HG02588 (cell line): ENCODE data around the gene TTLL1.

Experiments used
- ATAC-seq: cut with Tn5 transposase; IDR thresholded peaks from one replicate; pipeline ENCODE4 v1.9.1; 2021; ENCODE audit warnings: mild to moderate bottlenecking, moderate library complexity; ENCODE audit not compliant: unreplicated experiment

Gene TTLL1

GRCh38 chr22:43014869-43015676 is 74.1 kb downstream of the TTLL1 start, which contains the start of gene PACSIN2:
Gene PACSIN2 (minus strand): TSS chr22:43015149. CDS start chr22:42912080, 103,069 bp downstream.
- ATAC-seq, result peak; percentile 91

- no peak for ATAC-seq
These were observed 74.8 kb downstream of the TTLL1 start for GRCh38 chr22:43014316-43014868.

DNA sequence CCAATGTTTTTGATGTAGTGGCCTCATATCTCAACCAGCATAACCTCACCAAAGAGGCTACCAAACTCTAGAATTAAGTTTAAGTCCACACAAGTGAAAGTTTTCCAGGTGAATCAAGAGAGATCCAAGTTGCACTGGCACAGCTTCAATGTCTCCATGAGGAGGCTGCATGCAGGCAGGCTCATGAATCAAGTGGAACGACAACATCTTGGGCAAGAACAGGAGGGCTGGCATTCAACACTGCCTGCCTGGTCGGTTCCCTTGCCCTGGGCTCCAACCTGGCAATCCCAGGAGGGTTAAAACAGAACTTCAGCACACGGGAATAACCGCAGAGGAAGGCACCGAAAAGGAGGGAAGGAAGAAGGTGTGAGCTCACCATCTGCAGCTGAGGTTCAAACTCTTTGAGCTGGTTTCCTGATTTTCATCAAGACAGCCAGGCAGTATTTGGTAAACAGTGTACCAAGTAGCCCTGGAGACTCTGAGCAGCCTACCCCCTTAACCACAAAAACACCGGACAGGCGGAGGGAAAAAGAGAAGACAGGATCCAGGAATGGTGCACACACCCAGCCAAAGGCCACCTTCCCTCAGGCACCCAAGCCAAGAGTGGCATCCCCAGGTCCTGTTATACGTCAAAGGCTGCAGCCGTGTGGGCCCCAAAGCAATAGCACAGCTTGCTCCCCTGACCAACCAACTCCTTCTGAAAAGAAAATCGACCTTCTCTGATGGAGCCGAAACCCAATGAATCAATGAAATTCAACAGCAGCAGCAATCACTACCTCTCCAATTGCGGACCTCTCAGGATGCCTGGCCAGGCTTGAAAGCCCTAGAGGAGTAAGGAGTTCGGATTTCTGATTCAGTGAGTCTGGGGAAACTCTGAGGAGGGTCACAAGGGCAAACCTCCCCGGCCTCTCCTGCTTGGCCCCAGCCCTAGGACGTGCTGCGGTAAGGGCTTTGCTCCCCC is 75.6 kb downstream of the TTLL1 start:
- no peak for ATAC-seq

GRCh38 chr22:43012390-43012789 is 76.8 kb downstream of the TTLL1 start:
- no peak for ATAC-seq

DNA sequence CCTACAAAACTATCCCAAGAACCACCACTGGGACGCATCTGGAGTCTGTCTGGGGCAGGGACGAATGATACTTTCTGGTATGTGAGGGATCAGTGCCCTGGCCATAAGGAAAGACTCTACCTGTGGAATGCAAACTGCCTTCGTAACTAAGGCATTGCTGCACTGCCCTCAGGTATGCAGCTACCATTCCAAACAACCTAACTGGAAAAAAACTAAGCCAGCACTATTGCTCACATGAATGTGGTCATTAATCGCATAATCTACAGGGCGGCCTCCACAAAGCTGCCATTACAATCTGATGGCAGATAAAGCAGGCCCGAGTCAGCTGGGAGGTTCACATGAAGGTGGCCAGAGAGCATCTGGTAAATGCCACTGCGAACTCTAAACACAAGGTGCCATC is 78.1 kb downstream of the TTLL1 start:
- no peak for ATAC-seq

DNA sequence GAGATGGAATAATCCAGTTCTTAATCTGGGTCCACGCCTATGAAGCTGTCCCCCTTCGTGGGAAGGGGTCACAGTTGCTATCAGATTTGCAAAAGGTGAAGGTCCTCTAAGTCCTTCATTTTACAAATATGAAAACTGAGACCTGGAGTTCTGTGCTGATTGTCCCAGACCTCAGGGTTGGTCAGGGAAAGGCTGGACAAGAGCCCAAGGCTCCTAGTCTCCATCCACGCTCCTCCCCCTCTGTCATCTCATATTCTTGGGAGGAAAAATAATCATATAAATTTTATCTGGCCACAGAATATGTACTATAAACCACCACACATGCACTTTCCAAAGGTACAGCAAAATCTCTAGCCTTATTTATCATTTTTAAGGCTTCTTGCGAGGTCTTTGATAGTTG is 79.7 kb downstream of the TTLL1 start:
- ATAC-seq, result no peak

- no peak for ATAC-seq
These were observed 80.3 kb downstream of the TTLL1 start for GRCh38 chr22:43008921-43009320.

DNA sequence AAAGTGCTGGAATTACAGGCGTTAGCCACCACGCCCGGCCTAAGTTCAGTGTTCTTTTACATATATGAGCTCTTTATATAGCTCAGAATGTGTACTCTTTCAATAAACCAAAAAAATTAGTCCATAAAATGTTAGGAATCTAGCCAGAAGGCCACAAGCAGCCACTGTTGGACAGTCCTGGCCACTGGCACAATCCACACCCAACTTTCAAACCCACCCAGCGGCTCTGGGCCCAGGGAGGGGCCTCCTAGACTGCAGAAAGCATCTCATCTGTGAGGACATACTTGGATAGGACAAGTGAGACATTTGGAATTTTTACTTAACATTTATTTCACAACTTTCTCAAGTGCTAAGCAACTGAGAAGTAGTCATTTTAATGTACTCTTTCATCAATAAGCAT is 80.7 kb downstream of the TTLL1 start:
- no peak for ATAC-seq

GRCh38 chr22:43007519-43008102 is 81.6 kb downstream of the TTLL1 start:
- ATAC-seq, result no peak

GRCh38 chr22:43006753-43007152 is 82.4 kb downstream of the TTLL1 start:
- no peak for ATAC-seq

DNA sequence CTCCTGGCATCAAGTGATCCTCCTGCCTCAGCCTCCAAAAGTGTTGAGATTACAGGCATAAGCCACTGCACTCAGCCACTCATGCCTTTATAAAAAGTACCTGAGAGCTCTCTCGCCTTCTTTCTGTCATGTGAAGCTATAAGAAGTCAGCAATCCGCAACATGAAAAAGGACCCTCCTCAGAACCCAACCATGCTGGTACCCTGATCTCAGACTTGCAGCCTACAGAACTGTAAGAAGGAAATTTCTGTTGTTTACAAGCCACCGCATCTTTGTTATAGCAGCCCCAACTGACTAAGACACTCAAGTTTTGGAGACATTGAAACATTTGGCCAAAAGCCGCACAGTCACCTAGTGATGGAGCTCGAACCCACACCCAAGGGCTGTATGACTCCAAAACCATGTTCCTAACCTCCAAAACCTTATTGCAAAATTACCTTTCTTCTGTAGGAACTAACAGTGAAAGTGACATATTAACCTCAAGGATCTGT is 83.1 kb downstream of the TTLL1 start:
- ATAC-seq, result no peak

DNA sequence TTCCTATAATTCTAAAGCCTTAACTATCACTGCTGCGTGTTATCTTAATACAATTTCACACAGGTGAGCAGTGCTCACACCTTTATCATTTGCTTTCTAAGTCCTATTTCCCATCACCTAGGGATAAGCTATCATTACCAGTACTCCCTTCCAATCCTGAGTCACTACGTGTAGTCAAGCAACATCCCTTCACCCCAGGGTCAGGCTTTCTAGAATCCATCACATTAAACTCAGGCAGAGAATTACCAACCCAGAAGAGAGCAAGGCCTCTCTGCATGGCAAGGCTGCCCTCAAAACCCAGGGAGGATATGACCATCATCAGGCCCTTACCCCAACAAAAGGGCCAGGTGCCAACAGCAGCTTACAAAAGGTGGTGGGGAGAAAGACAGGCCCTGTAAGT is 84.1 kb downstream of the TTLL1 start:
- ATAC-seq, result no peak

DNA sequence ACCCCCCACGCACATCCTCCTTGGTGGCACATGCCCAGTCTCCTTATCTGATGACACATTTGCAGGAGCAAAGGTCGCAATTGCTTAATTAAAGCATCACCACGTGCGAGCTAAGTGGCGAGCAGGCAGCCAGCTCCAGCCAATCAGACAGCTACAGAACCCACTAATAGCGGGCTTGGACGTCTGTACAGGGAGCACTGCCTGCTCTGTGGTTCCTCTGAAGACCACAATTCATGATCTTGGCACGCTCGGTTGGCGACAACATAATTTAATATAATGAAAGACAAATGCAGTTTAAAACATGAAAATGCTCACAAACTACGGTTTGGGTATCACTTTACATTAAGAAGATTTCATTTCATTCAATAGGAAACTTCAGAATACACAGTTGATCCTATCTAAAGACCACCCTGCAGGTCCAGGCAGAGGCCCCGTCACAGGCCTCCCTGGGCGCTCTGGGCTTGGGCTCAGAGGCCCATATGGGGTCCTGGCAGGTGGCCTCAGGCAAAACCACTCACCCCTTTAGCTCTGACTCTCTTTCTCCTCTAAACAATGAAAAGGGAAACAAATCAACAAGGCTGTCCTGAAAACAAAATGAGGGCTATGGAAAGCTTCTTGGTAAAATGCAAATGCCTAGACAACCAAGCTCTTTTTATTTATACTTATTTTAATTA is 84.7 kb downstream of the TTLL1 start:
- ATAC-seq, result no peak

GRCh38 chr22:43002202-43002586 is 87.0 kb downstream of the TTLL1 start:
- no peak for ATAC-seq

- ATAC-seq, result no peak
These were observed 87.7 kb downstream of the TTLL1 start for GRCh38 chr22:43001271-43002201.

DNA sequence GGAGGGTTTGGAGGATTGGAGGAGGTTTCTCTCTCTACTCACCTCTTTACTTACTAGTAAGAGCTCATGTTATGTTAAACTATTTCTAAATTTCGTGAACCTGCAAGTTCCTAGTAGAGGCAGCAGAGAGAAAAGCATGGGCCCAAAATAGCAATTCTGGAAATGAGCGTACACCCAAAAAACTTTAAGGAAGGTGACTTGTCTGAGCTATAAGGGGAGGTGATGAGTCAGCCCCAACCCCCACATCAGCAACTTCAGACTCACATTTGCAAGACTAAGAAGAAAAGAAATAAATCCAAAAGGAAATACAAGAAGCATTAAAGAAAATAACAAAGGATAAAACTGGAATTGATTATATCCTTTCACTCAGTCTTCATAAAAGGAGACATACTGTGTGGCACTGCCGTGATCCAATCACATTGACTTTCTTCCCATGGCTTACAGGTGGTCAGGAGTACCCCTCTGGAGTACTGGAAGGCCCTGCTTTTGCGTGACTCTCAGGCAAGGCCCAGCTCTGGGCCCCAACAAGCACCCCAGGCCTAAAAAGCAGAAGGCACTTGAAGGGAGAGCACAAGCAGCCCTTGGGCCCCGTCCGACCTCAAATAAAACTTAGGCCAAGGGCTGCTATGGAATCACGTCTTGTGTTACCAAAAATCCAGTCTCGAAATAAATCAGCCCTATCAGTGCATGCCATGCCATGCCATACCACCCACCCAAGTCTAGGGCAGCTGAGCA is 88.6 kb downstream of the TTLL1 start:
- ATAC-seq, result no peak

GRCh38 chr22:42997582-42998090 is 91.6 kb downstream of the TTLL1 start:
- ATAC-seq, result no peak

DNA sequence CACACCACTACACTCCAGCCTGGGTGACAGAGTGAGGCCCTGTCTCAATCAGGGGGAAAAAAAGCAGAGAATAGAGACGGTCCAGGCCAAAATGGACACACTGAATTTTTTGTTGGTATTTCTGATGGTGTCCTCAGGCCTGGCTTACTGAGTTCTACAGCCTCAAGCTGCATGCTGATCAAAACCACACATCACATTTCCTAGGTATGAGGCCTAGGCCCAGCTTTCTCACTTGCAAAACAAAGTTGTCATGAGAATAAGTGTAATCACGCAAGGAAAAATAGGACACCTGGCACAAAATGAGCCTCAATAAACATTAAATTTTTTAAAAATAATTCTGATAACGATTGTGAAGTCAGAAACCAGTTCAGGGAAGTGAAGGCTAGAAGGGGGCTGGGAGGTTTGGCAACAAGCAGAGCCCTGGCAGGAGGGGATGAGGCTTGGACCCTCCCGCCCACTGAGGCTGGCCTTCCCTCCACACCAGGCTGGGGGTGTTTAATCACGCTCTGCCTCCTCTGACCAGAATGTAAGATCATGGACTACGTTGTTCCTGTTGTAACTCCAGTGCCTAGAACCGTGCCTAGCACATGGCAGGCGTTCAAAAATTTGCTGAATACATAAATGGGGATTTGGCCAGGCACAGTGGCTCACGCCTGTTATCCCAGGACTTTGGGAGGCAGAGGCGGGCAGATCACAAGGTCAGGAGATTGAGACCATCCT is 92.4 kb downstream of the TTLL1 start:
- ATAC-seq, result no peak
